Measurements from ENCODE around the gene CCNF.
"Not testable (repeated sequence)": the region's sequence is repeated elsewhere in the genome, so short reads cannot be mapped to it uniquely, and the experiment has no call there.

The CCNF gene, protein sequence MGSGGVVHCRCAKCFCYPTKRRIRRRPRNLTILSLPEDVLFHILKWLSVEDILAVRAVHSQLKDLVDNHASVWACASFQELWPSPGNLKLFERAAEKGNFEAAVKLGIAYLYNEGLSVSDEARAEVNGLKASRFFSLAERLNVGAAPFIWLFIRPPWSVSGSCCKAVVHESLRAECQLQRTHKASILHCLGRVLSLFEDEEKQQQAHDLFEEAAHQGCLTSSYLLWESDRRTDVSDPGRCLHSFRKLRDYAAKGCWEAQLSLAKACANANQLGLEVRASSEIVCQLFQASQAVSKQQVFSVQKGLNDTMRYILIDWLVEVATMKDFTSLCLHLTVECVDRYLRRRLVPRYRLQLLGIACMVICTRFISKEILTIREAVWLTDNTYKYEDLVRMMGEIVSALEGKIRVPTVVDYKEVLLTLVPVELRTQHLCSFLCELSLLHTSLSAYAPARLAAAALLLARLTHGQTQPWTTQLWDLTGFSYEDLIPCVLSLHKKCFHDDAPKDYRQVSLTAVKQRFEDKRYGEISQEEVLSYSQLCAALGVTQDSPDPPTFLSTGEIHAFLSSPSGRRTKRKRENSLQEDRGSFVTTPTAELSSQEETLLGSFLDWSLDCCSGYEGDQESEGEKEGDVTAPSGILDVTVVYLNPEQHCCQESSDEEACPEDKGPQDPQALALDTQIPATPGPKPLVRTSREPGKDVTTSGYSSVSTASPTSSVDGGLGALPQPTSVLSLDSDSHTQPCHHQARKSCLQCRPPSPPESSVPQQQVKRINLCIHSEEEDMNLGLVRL

GRCh38 chr16:2429034-2429770, at the start of gene CCNF:
TSS of gene CCNF (plus strand) at chr16:2429447. CDS start at chr16:2429482, 35 bp downstream.
- DNase-seq (ENCODE audit: low read depth in 4 of 4, low spot score in 1 of 4): peak; percentile 93 to 98 (median 96)

GRCh38 chr16:2383501-2383900, 45.7 kb upstream of the CCNF start:
- no peak for DNase-seq (ENCODE audit: low read depth in 4 of 4, low spot score in 1 of 4)

- DNase-seq (ENCODE audit: low read depth in 4 of 4, low spot score in 1 of 4): no peak
Observed at GRCh38 chr16:2384426-2384825, 44.8 kb upstream of the CCNF start.

DNA sequence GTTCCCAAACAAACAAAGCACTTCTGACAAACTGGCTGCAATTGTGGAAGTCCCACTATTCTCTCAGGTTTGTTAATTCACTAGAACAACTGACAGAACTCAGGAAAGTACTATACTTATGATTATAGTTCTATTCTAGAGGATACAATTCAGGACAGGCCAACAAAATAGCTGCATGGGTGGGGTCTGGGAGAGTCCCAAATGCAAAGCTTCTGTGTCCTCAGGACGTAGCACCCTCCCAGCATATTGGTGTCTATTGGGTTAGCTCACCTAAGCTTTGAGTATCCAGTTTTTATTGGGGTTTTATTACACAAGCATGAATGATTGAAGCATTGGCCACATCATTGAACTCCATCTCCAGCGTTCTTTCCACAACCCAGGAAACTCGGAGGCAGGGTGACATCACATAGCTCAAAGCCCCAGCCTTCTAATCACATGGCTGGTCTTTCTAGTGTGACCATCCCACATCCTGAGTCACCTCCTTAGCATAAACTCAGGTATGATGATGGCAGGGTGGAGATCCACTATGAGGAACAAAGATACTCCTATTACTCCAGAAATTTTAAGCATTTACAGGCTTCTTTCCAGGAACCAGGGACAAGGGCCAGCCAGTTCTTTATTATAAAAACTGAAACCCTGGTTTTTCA, 43.9 kb upstream of the CCNF start:
- DNase-seq (ENCODE audit: low read depth in 4 of 4, low spot score in 1 of 4): no peak

DNA sequence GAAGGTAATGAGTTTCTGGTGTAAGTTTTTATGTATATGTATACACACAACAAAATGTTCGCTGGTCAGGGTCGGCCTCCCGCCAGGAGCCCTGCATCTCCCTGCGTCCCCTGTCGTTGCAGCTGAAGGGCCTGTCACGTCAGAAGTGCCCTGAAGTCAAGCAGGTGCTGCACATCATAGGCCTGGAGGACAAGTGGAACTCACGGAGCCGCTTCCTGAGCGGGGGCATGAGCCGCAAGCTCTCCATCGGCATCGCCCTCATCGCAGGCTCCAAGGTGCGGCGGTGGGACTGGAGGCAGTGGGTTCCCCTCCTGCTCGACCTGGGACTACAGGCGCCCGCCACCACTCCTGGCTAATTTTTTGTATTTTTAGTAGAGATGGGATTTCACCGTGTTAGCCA, 43.3 kb upstream of the CCNF start:
- not testable (repeated sequence) for DNase-seq (ENCODE audit: low read depth in 4 of 4, low spot score in 1 of 4)

DNA sequence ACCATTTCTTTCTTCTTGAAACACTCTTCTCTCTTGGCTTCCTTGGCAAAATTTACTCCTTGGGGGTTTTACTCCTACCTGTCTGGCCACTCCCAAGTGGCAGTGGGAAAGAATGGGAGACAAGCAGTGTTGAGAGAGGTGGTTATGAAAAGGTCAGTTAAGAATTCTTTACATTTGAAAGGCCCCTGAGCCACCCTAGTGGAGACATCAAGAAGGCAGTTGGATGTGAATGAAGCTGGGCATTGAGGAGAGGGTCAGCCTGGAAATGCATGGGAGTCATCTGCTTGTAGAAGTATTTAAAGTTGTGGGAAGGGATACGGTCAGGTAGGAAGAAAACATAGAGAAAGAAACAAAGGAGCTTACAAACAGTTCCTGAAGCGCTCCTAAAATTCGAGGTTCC, 42.3 kb upstream of the CCNF start:
- no peak for DNase-seq (ENCODE audit: low read depth in 4 of 4, low spot score in 1 of 4)

GRCh38 chr16:2388139-2388874, 40.9 kb upstream of the CCNF start:
- no peak for DNase-seq (ENCODE audit: low read depth in 4 of 4, low spot score in 1 of 4)

- no peak for DNase-seq (ENCODE audit: low read depth in 4 of 4, low spot score in 1 of 4)
Observed at GRCh38 chr16:2388875-2389433, 40.3 kb upstream of the CCNF start.

GRCh38 chr16:2392025-2392424, 37.2 kb upstream of the CCNF start:
- no peak for DNase-seq (ENCODE audit: low read depth in 4 of 4, low spot score in 1 of 4)

GRCh38 chr16:2398520-2398919, 30.7 kb upstream of the CCNF start:
- DNase-seq (ENCODE audit: low read depth in 4 of 4, low spot score in 1 of 4): no peak

DNA sequence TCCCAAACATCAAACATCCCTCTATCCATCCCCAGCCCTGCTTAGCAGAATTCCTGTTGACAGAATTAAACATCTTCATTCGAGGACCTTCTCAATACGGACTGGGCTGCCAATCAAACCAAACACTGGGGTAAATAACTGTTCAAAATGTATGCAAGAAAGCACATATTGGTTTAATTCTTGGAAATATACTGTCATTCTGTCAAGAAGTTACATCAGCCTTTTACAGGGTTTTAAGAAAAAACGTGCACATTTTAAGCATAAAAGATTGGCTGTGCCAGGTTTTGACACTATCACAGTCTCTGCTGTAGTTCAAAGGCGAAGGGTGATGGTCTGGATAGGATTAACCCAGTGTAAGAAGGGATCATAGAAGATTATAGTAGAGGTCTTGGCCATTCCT, 25.1 kb upstream of the CCNF start:
- DNase-seq (ENCODE audit: low read depth in 4 of 4, low spot score in 1 of 4): no peak

DNA sequence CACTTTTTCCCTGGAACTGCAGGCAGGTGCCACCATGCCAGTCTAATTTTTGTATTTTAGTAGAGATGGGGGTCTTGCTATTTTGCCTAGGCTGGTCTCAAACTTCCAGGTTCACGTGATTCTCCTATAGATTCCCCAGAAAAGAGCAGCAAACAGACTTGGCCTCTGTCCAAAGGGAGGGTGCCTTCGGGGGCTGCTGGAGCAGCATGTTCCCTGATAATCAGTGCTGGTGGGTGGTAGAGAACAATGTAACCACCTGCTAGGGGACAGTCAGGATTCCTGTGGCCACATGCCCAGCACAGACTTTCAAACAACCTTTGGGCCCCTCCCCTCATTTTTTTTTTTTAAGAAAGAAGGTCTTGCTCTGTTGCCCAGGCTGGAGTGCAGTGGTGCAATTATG, 14.2 kb upstream of the CCNF start:
- no peak for DNase-seq (ENCODE audit: low read depth in 4 of 4, low spot score in 1 of 4)

- no peak for DNase-seq (ENCODE audit: low read depth in 4 of 4, low spot score in 1 of 4)
Observed at GRCh38 chr16:2420035-2420434, 9.2 kb upstream of the CCNF start.

- DNase-seq (ENCODE audit: low read depth in 4 of 4, low spot score in 1 of 4): no peak
Observed at GRCh38 chr16:2422123-2422867, 7.0 kb upstream of the CCNF start.

GRCh38 chr16:2424061-2425007, 4.9 kb upstream of the CCNF start:
- DNase-seq (ENCODE audit: low read depth in 4 of 4, low spot score in 1 of 4): no peak

DNA sequence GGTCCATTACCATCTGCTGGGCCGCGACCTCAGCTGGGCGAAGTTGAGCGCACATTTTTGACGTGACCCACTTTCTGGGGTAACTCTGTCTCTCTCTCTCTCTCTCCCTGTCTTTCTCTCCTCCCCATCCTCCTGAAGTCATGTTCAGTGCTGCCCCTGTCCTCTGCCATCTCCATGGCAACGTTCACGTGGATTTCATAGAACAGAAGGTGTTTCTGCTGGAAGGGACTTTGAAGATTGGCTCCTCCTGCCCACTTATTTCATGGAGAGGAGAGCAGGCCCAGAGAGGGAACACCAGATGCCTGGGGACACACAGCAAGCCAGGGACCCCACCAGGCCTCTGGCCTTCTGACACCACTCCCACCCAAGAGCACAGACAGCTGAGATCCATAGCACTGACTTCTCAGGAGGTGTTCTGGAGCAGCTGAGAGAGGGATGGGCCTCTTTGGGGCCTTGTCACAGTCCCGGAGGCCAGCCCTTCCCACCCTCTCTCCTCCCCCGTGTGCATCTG, 4.2 kb upstream of the CCNF start:
- no peak for DNase-seq (ENCODE audit: low read depth in 4 of 4, low spot score in 1 of 4)

GRCh38 chr16:2425825-2426430, 3.3 kb upstream of the CCNF start:
- DNase-seq (ENCODE audit: low read depth in 4 of 4, low spot score in 1 of 4): no peak

DNA sequence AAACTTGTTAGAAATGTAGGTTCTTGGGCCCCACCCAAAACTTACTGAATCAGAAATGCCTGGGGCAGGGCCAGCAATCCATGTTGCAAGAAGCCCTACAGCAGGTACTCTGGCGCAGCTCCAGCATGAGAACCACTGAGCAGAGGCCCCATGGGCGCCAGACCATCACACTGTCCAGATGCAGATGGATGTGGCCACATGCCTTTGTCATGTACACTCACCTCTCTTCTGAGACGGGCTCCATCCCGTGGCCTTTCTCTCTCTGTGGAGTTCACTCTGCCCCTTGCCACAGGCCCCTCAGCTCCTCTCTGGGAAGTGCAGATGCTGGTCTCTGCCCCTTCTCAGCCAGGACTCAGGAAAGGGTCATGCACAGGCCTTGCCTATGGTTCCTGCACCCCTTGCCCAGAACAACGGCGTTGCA, 2.3 kb upstream of the CCNF start:
- no peak for DNase-seq (ENCODE audit: low read depth in 4 of 4, low spot score in 1 of 4)

Measured in stimulated activated CD4-positive, alpha-beta T cell treated with anti-CD3 and anti-CD28 coated beads, Interleukin-1b, Interleukin-23, amount 100 ng/mL, for 24 hours (primary cell).